Measurements from ENCODE around the gene JAZF1. TPM values are rescaled to one million over a fixed set of nuclear protein-coding genes. Genes with fewer than 3 reads are reported as not detected.

The JAZF1 gene
- total and polyA plus RNA-seq, 4 experiments from 2014 or later, result 3.7 to 8.3 (median 4.7) TPM

GRCh38 chr7:27973625-27974024 lies 207.0 kb downstream of the JAZF1 start:
- Histone ChIP-seq H3K27me3 (ENCODE audit: insufficient read depth, low read length) (no peaks in the 10 kb centered on the region), H3K36me3 (ENCODE audit: insufficient read depth, low read length) (no peaks in the 10 kb centered on the region), H3K9me3 (ENCODE audit: control insufficient read depth in 1 of 2, low read length in 2 of 2) (no peaks in the 10 kb centered on the region), H3K4me1 (ENCODE audit: insufficient read depth, low read length) (peaks cover 23% of the 10 kb centered on the region), H3K27ac (ENCODE audit: low read depth, low read length) (no peak overlapping the region), H3K4me3 (ENCODE audit: low read length in 2 of 2) (no peak overlapping the region)
- Mint-ChIP-seq H3K36me3 (peaks cover 8 to 39% of the 10 kb centered on the region in 2 donors), H3K4me3 (no peak overlapping the region), H3K27me3 (no peaks in the 10 kb centered on the region), H3K4me1 (peaks cover 29 to 43% (median 31%) of the 10 kb centered on the region in 4 donors), H3K27ac (peak overlapping the region in 5 of 7 donors; percentile 50 to 89 (median 61)), H3K9me3 (peaks cover 3 to 16% (median 13%) of the 10 kb centered on the region in 8 donors)
- ChIA-PET CTCF (ENCODE audit: partially characterized antibody) (no interaction called here), POLR2A (ENCODE audit: partially characterized antibody) (interaction anchor here (0.5 kb wide), 1 partner anchor 117 kb away, joined by 3 read pairs; no protein-coding TSS in a partner anchor)
- DNase-seq, result no peak
- intact Hi-C loops (cut with micrococcal nuclease), result no loop called here

- H3K27me3 Mint-ChIP-seq, result no peaks in the 10 kb centered on the region
- intact Hi-C loops (cut with micrococcal nuclease), result no loop called here
- H3K4me3 Mint-ChIP-seq, result peak overlapping the region; percentile 75 to 91 (median 84)
- peaks cover 32 to 43% (median 33%) of the 10 kb centered on the region in 4 donors for H3K4me1 Mint-ChIP-seq
- peak in 4 of 5 donors; percentile 26 to 47 (median 31) for DNase-seq
- no peaks in the 10 kb centered on the region for H3K9me3 ChIP-seq (ENCODE audit: control insufficient read depth in 1 of 2, low read length in 2 of 2)
- H3K36me3 Mint-ChIP-seq, result peaks cover 6 to 28% of the 10 kb centered on the region in 2 donors
- H3K4me1 ChIP-seq (ENCODE audit: insufficient read depth, low read length), result peaks cover 23% of the 10 kb centered on the region
- peaks cover 0 to 11% (median 8%) of the 10 kb centered on the region in 8 donors for H3K9me3 Mint-ChIP-seq
- no peak overlapping the region for H3K27ac ChIP-seq (ENCODE audit: low read depth, low read length)
- peak overlapping the region; percentile 7 to 48 for H3K4me3 ChIP-seq (ENCODE audit: low read length in 2 of 2)
- ChIA-PET POLR2A (ENCODE audit: partially characterized antibody) (interaction anchor here (0.7 to 3.0 kb wide), 4 partner anchors 8 to 21 kb away, joined by 3 to 30 read pairs (median 4); no protein-coding TSS in a partner anchor), CTCF (ENCODE audit: partially characterized antibody) (interaction anchor here (0.9 to 1.9 kb wide), 6 partner anchors 17 to 776 kb away, joined by 3 to 9 read pairs (median 3); no protein-coding TSS in a partner anchor)
- peak overlapping the region; percentile 40 to 92 (median 86) for H3K27ac Mint-ChIP-seq
- no peaks in the 10 kb centered on the region for H3K27me3 ChIP-seq (ENCODE audit: insufficient read depth, low read length)
- H3K36me3 ChIP-seq (ENCODE audit: insufficient read depth, low read length), result no peaks in the 10 kb centered on the region
Measured at GRCh38 chr7:27972276-27972675, 208.3 kb downstream of the JAZF1 start.

- Mint-ChIP-seq H3K4me1 (peaks cover 32 to 43% (median 33%) of the 10 kb centered on the region in 4 donors), H3K36me3 (peaks cover 2 to 19% of the 10 kb centered on the region in 2 donors), H3K4me3 (peak overlapping the region in 6 of 8 donors; percentile 4 to 90 (median 82)), H3K9me3 (peaks cover 0 to 7% (median 0%) of the 10 kb centered on the region in 8 donors), H3K27me3 (no peaks in the 10 kb centered on the region), H3K27ac (peak overlapping the region in 5 of 7 donors; percentile 5 to 77 (median 57))
- POLR2A ChIA-PET (ENCODE audit: partially characterized antibody), result interaction anchor here (3.0 kb wide), 1 partner anchor 18 kb away, joined by 30 read pairs; no protein-coding TSS in a partner anchor
- peaks cover 23% of the 10 kb centered on the region for H3K4me1 ChIP-seq (ENCODE audit: insufficient read depth, low read length)
- H3K4me3 ChIP-seq (ENCODE audit: low read length in 2 of 2), result no peak overlapping the region
- intact Hi-C loops (cut with micrococcal nuclease), result no loop called here
- H3K27me3 ChIP-seq (ENCODE audit: insufficient read depth, low read length), result no peaks in the 10 kb centered on the region
- CTCF ChIA-PET (ENCODE audit: partially characterized antibody), result interaction anchor here (0.9 to 1.9 kb wide), 5 partner anchors 16 to 51 kb away, joined by 3 to 9 read pairs (median 5); no protein-coding TSS in a partner anchor
- no peaks in the 10 kb centered on the region for H3K36me3 ChIP-seq (ENCODE audit: insufficient read depth, low read length)
- no peaks in the 10 kb centered on the region for H3K9me3 ChIP-seq (ENCODE audit: control insufficient read depth in 1 of 2, low read length in 2 of 2)
- no peak overlapping the region for H3K27ac ChIP-seq (ENCODE audit: low read depth, low read length)
- DNase-seq, result no peak
Measured at GRCh38 chr7:27971171-27971812, 209.3 kb downstream of the JAZF1 start.

DNA sequence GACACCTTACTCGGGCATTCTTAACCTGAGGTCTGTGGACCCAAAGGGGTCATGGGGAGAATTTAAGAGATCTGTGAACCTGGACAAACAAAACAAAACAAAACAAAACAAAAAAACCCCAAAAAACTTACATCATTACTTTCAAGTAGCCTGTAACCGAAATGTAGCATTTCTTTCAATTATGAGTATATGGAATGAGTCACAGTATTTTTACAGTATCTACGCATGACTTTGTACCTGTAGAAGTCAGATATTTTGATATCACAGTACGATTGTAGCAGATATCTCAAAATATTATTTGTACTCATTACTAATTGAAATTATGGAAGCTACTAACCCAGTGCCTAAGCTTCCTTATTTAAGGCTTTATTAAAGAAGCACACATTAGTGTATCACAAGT lies 210.2 kb downstream of the JAZF1 start:
- Mint-ChIP-seq H3K4me1 (peaks cover 32 to 46% (median 34%) of the 10 kb centered on the region in 4 donors), H3K4me3 (peak overlapping the region in 1 of 8 donors; percentile 3), H3K36me3 (peaks cover 2 to 18% of the 10 kb centered on the region in 2 donors), H3K9me3 (peaks cover 0 to 7% (median 0%) of the 10 kb centered on the region in 8 donors), H3K27me3 (no peaks in the 10 kb centered on the region), H3K27ac (peak overlapping the region in 1 of 7 donors; percentile 10)
- no peaks in the 10 kb centered on the region for H3K36me3 ChIP-seq (ENCODE audit: insufficient read depth, low read length)
- H3K9me3 ChIP-seq (ENCODE audit: control insufficient read depth in 1 of 2, low read length in 2 of 2), result no peaks in the 10 kb centered on the region
- DNase-seq, result no peak
- H3K4me1 ChIP-seq (ENCODE audit: insufficient read depth, low read length), result peaks cover 23% of the 10 kb centered on the region
- H3K4me3 ChIP-seq (ENCODE audit: low read length in 2 of 2), result no peak overlapping the region
- intact Hi-C loops (cut with micrococcal nuclease), result no loop called here
- H3K27me3 ChIP-seq (ENCODE audit: insufficient read depth, low read length), result no peaks in the 10 kb centered on the region
- ChIA-PET POLR2A (ENCODE audit: partially characterized antibody) (interaction anchor here (3.0 kb wide), 1 partner anchor 17 kb away, joined by 30 read pairs; no protein-coding TSS in a partner anchor), CTCF (ENCODE audit: partially characterized antibody) (interaction anchor here (1.0 to 1.7 kb wide), 2 partner anchors 9 to 50 kb away, joined by 3 to 6 read pairs; no protein-coding TSS in a partner anchor)
- H3K27ac ChIP-seq (ENCODE audit: low read depth, low read length), result no peak overlapping the region

DNA sequence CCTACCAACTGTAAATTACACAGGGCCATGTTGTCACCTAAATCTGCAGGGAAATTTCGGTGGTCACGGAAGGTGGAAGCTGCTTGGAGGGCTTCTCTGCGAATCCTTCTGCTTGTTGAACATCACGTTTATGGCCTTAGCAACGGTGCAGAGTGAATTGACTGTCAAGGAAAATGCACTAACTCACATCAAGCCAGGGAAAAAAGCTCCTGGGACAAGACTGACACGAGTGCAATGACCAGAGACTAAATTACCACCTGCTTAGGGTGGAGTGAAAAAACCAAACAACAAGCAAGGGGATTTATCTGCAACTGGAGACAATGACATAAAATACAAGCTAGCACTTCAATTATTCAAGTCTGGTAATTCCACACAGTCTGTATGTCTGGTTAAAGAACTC lies 211.2 kb downstream of the JAZF1 start:
- DNase-seq, result no peak
- H3K27ac ChIP-seq (ENCODE audit: low read depth, low read length), result no peak overlapping the region
- H3K27ac Mint-ChIP-seq, result peak overlapping the region in 2 of 7 donors; percentile 6 to 42
- H3K27me3 ChIP-seq (ENCODE audit: insufficient read depth, low read length), result no peaks in the 10 kb centered on the region
- peaks cover 23% of the 10 kb centered on the region for H3K4me1 ChIP-seq (ENCODE audit: insufficient read depth, low read length)
- no peaks in the 10 kb centered on the region for H3K36me3 ChIP-seq (ENCODE audit: insufficient read depth, low read length)
- H3K4me3 Mint-ChIP-seq, result no peak overlapping the region
- no peaks in the 10 kb centered on the region for H3K9me3 ChIP-seq (ENCODE audit: control insufficient read depth in 1 of 2, low read length in 2 of 2)
- H3K27me3 Mint-ChIP-seq, result no peaks in the 10 kb centered on the region
- peaks cover 0 to 4% (median 0%) of the 10 kb centered on the region in 8 donors for H3K9me3 Mint-ChIP-seq
- peaks cover 0 to 20% of the 10 kb centered on the region in 2 donors for H3K36me3 Mint-ChIP-seq
- intact Hi-C loops (cut with micrococcal nuclease), result no loop called here
- peaks cover 29 to 37% (median 34%) of the 10 kb centered on the region in 4 donors for H3K4me1 Mint-ChIP-seq
- ChIA-PET CTCF (ENCODE audit: partially characterized antibody) (no interaction called here), POLR2A (ENCODE audit: partially characterized antibody) (no interaction called here)
- no peak overlapping the region for H3K4me3 ChIP-seq (ENCODE audit: low read length in 2 of 2)

DNA sequence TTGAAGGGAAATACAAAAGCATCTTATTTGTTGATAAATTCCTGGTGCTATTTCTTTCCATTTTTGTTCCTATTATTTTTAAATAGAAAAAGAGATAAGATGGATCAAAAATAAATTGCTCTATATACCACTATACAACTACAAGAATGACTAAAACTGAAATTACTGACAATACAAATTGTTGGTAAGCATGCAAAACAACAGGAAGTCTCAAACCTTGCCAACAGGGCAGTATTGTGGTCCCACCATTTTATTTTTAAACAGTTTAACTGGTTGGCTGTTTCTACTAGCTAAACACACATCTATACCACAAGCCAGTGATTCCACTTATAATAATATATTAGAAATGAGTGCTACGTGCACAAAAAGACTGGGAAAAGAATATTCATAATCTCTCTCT lies 213.0 kb downstream of the JAZF1 start:
- no peaks in the 10 kb centered on the region for H3K27me3 ChIP-seq (ENCODE audit: insufficient read depth, low read length)
- Mint-ChIP-seq H3K27ac (no peak overlapping the region), H3K36me3 (peaks cover 0 to 12% of the 10 kb centered on the region in 2 donors), H3K9me3 (peaks cover 0 to 2% (median 0%) of the 10 kb centered on the region in 8 donors), H3K4me3 (no peak overlapping the region), H3K4me1 (peaks cover 19 to 27% (median 21%) of the 10 kb centered on the region in 4 donors), H3K27me3 (no peaks in the 10 kb centered on the region)
- H3K4me1 ChIP-seq (ENCODE audit: insufficient read depth, low read length), result peaks cover 9% of the 10 kb centered on the region
- H3K36me3 ChIP-seq (ENCODE audit: insufficient read depth, low read length), result no peaks in the 10 kb centered on the region
- H3K9me3 ChIP-seq (ENCODE audit: control insufficient read depth in 1 of 2, low read length in 2 of 2), result no peaks in the 10 kb centered on the region
- DNase-seq, result no peak
- CTCF ChIA-PET (ENCODE audit: partially characterized antibody), result no interaction called here
- POLR2A ChIA-PET (ENCODE audit: partially characterized antibody), result no interaction called here
- no peak overlapping the region for H3K27ac ChIP-seq (ENCODE audit: low read depth, low read length)
- intact Hi-C loops (cut with micrococcal nuclease), result no loop called here
- H3K4me3 ChIP-seq (ENCODE audit: low read length in 2 of 2), result no peak overlapping the region

GRCh38 chr7:27966219-27966780 lies 214.3 kb downstream of the JAZF1 start:
- Mint-ChIP-seq H3K36me3 (peaks cover 0 to 12% of the 10 kb centered on the region in 2 donors), H3K27me3 (no peaks in the 10 kb centered on the region), H3K9me3 (no peaks in the 10 kb centered on the region), H3K27ac (no peak overlapping the region), H3K4me1 (peaks cover 5 to 15% (median 8%) of the 10 kb centered on the region in 4 donors), H3K4me3 (no peak overlapping the region)
- POLR2A ChIA-PET (ENCODE audit: partially characterized antibody), result no interaction called here
- no peaks in the 10 kb centered on the region for H3K27me3 ChIP-seq (ENCODE audit: insufficient read depth, low read length)
- intact Hi-C loops (cut with micrococcal nuclease), result no loop called here
- DNase-seq, result no peak
- H3K36me3 ChIP-seq (ENCODE audit: insufficient read depth, low read length), result no peaks in the 10 kb centered on the region
- no peaks in the 10 kb centered on the region for H3K9me3 ChIP-seq (ENCODE audit: control insufficient read depth in 1 of 2, low read length in 2 of 2)
- H3K27ac ChIP-seq (ENCODE audit: low read depth, low read length), result no peak overlapping the region
- H3K4me3 ChIP-seq (ENCODE audit: low read length in 2 of 2), result no peak overlapping the region
- CTCF ChIA-PET (ENCODE audit: partially characterized antibody), result no interaction called here
- H3K4me1 ChIP-seq (ENCODE audit: insufficient read depth, low read length), result no peaks in the 10 kb centered on the region

Data from CD4-positive, alpha-beta memory T cell (primary cell).